Forelimb muscle (tissue), 1 donor: Measurements from ENCODE around the gene OPCML. TPM values are rescaled to one million over a fixed set of nuclear protein-coding genes. Genes with fewer than 3 reads are reported as not detected.

ENCODE experiments used
- DNase-seq: peaks from one replicate; pipeline ENCODE4 v3.0.0-alpha.2; 2013; ENCODE audit warnings: low read depth
- polyA plus RNA-seq: library from polyadenylated mRNA; unstranded; fragments of 120-200 nt; gene quantifications from one replicate; pipeline ENCODE4 v1.2.1, GENCODE V29; 2013; ENCODE audit not compliant: insufficient read length

OPCML gene
- polyA plus RNA-seq, 1 donor = 1.4 TPM

- DNase-seq = no peak
Observed at GRCh38 chr11:133409799-133410198, 122.5 kb downstream of the OPCML start.

GRCh38 chr11:133408936-133409335 is 123.4 kb downstream of the OPCML start:
- no peak for DNase-seq

GRCh38 chr11:133408402-133408801 is 123.9 kb downstream of the OPCML start:
- no peak for DNase-seq

GRCh38 chr11:133406489-133406888 is 125.8 kb downstream of the OPCML start:
- DNase-seq = no peak

DNA sequence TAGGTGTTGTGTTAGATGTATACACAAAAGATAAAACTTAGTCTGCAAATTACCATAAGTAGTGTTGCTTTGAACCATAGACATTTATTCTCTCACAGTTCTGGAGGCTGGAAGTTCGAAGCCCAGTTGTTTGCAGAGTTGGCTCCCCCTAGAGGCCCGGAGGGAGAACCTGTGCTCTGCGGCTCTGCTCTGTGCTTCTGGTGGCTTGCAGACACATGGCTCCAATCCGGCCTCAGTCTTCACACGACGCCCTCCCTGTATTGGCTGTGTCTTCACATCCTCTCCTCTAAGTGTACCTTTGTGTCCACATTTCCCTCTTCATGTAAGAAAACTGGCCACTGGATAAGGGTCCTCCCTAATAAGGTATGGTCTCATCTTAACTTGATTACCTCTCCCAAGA is 128.4 kb downstream of the OPCML start:
- no peak for DNase-seq

DNA sequence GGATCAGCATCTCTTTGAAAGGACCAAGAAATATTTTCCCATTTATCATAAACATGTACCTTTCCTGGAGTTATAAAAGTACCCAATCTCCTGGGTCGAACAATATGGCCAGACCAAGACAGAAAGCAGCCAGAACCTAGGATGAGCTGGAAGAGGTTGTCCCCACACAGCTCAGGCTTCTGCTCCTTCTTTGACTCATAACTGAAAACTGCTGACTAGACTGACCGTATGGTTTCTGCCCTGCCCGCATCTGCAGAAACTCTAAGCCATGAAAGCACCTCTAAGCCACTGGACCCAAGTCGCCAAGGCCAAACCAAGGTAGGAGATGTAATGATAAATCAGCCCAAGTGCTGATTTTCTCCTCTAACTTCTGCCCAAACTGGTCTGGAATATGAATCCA is 129.8 kb downstream of the OPCML start:
- no peak for DNase-seq

- no peak for DNase-seq
Observed at GRCh38 chr11:133399855-133400625, 132.3 kb downstream of the OPCML start.

GRCh38 chr11:133399294-133399693 is 133.0 kb downstream of the OPCML start:
- DNase-seq = no peak

DNA sequence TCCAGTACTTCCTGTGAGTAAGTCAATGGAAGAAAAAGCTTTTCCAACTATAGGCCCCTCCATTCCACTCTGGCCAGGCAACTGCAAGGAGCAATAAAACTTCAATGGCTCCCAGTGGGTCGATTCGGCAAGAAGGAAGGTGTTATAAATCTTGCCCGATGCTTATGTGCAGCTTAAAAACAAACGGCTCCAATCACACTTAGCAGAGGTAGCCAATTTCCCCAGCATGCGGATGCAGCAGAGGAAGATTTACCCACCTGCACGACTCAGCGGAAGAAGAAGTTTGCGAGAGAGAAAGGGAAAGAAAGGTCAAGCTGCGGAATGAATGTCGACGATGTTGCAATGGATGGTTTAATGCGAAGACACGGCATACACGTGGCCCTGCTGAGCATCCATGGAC is 141.5 kb downstream of the OPCML start:
- DNase-seq = no peak

DNA sequence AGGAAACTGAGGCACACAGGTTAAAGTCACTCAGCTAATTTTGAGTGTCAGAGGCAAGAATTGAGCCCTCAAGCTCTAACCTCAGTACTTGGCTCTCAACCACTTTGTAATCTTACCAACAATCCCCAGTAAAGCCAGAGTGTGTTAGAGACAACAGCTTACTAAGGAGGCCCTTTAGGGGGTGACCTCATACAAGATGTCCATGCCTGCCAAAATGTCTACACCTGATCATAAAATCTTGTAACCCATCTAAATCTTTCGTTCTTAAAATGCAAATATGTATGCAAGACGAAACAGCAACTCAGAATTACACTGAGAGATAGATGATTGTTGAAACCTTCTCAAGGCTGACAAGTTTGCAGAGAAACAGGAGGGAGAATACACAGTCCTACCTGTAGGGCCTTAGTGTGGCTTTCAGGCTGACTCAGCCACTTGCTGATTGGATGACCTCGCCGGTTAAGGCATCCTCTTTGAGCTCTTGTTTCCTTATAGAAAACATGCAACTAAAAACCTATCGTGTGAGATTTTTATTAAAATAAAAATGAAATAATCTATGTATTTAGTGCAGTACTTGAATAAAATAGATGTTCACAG is 143.2 kb downstream of the OPCML start:
- DNase-seq = no peak

- no peak for DNase-seq
Observed at GRCh38 chr11:133388260-133388659, 144.0 kb downstream of the OPCML start.

GRCh38 chr11:133386852-133387251 is 145.4 kb downstream of the OPCML start:
- no peak for DNase-seq

DNA sequence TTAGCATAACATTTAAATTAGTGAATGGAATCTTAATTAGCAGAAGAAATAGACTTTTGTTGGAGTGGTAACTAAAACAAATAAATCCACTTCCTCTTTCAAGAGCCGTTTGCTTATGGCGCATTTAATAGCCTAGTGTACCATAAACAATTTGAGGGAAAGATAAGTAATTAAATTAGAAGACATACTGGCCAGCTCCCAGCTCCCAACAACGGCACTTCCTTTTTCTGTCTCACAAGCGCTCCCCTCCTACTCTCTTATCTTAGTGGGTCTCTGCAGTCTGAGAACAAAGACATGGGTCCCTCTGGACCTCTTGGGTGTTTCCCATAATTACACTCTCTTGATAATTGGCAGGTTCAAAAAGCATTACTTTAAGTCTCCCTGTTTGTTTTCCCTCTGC is 146.0 kb downstream of the OPCML start:
- DNase-seq = no peak

GRCh38 chr11:133385781-133386180 is 146.5 kb downstream of the OPCML start:
- peak; percentile 14 for DNase-seq

DNA sequence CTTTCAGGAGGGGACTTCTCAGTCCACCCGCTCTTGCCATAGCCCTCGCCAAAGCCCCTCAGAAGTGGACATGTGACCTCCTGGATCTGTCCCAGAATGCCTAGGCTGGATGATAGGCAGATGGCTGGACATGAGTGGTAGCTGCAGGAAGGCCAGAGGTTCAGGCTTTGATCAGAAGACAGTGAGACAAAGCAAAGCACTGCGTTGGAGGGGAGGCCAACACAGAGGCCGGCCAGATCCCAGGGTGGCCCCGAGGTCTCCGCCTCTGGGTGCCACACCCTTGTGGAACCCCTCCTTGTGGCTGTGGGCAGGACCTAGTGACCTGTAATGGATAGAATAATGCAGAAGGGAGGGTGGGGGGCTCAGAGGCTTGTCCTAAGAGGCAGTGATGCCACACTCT is 147.6 kb downstream of the OPCML start:
- no peak for DNase-seq

DNA sequence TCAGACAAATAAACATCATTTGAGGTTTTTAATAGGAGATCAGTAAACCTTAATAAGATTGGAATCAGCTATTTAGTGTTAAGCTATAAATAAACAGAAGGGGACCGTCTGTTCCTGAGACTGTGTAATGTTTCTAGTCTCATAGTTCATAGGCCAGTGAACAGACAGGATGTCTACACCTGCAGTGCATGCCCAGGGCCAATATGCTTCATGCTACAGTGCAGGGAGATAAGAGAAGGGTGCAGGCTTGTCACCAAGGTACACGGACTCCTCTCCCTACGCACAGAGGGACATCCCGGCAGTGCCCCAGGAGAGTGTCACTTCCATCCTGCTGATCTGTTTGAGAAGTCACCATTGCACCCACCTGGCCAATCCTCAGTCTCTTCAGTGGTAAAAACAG is 148.6 kb downstream of the OPCML start:
- no peak for DNase-seq

GRCh38 chr11:133383201-133383600 is 149.1 kb downstream of the OPCML start:
- DNase-seq = no peak

GRCh38 chr11:133382131-133382812 is 150.0 kb downstream of the OPCML start:
- no peak for DNase-seq

DNA sequence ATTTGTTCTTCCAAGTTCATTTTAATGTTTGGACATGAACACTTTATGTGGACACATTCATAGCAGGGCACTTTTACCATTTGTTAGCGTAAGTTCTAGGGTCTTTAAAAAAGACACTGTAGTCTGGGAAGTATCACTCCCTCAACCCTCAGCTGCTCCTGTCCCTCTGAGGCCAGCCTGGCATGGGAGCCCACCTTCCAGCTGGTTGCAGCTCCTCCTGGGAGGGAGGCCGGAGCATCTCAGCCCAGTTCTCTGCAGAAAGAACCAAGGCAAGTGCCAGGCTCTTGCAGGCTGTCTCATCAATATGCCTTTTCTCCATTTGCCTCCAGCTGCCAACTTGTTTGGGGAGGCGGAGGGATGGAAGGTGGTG is 150.6 kb downstream of the OPCML start:
- no peak for DNase-seq

DNA sequence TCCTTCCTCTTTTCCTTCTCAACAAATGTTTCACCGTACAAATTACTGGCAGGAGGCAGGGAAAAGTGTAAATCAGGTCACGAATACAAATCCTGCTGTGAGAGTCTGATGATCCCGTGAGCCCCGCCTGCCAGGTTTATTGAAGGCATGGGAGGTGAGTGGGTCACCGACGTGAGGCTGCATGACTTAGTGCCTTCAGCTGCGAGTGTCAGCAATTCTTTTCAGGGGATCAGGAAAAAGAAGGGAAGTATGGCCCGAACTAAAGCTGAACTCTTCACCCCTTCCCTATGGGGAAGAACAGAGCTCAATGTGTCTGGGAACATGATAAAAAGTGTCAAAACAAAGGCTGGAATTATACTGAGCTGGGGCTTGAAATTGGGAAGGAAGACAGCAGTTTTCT is 166.2 kb downstream of the OPCML start:
- no peak for DNase-seq

DNA sequence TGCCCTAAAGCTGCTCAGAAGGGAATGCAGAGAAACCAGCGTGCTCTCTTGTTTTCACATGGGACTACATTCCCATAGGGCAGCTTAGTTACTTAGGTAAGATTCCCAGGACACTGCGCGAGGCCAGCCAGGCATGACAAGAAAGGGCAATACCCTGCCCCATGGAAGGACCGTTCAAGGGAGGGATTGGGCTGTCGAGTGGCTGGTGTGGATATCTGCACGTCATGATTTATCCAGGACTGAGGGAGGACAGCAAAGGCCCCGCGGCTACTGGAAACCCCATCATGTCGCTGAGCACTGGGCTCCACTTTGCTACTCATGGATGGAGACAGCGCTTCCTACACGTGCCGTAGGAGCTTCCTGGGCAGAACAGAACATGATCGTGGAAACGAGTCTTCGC is 169.4 kb downstream of the OPCML start:
- no peak for DNase-seq

- no peak for DNase-seq
Observed at GRCh38 chr11:133362156-133362555, 170.1 kb downstream of the OPCML start.

DNA sequence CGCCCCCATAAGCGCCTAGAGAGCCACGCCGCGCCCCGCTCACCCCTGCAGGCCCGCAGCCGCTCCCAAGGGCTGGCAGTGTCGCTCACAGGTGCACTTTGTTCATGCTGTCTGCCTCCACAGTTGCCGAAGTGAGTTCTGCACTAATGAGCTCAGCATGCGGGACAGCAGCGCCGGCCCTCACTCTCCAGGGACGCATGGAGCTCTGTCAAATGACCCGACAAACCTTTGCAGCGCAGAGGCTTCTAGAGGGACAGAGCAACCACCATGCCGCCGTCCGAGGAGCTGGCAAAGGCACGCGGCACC is 170.7 kb downstream of the OPCML start:
- no peak for DNase-seq
